SJSA1 (cell line): ENCODE results near the gene GPX5. TPM values are rescaled to one million over a fixed set of nuclear protein-coding genes. Genes with fewer than 3 reads are reported as not detected.
A peak's percentile ranks its signal among the peaks of the same experiment; 100 is the strongest.

Experiments used
- DNase-seq, 2 experiments: peaks; one replicate each; pipeline ENCODE4 v3.0.0-alpha.2; 2015 to 2020; ENCODE audit warnings: low spot score in 2 of 2, low read depth in 1 of 2
- H3K27ac ChIP-seq: fragments of 250-450 bp; sonication (Bioruptor Pico); 2 replicates; pipeline ENCODE4 v1.5.1; 2020; ENCODE audit warnings: mild to moderate bottlenecking, moderate library complexity
- H3K27me3 ChIP-seq: fragments of 250-450 bp; sonication (Bioruptor Pico); replicated peaks from 2 replicates; pipeline ENCODE4 v1.5.1; 2020; ENCODE audit warnings: mild to moderate bottlenecking, moderate library complexity
- H3K36me3 ChIP-seq: fragments of 250-450 bp; sonication (Bioruptor Pico); 2 replicates; pipeline ENCODE4 v1.5.1; 2020; ENCODE audit warnings: mild to moderate bottlenecking
- H3K4me1 ChIP-seq: fragments of 250-450 bp; sonication (Bioruptor Pico); replicated peaks from 2 replicates; pipeline ENCODE4 v1.6.1; 2021; ENCODE audit warnings: mild to moderate bottlenecking
- H3K4me3 ChIP-seq: fragments of 250-450 bp; sonication (Bioruptor Pico); 2 replicates; pipeline ENCODE4 v1.5.1; 2020; ENCODE audit warnings: mild to moderate bottlenecking
- H3K9me3 ChIP-seq: fragments of 250-450 bp; sonication (Bioruptor Pico); replicated peaks from 2 replicates; pipeline ENCODE4 v1.5.1; 2020; ENCODE audit warnings: mild to moderate bottlenecking
- total RNA-seq: library from RNA; depleted of rRNA; stranded (reverse); fragments of >200 nt; shearing (Covaris generic); gene quantifications from 2 replicates; pipeline ENCODE4 v1.2.3, GENCODE V29; 2014; rRNA removed

GPX5 gene, protein sequence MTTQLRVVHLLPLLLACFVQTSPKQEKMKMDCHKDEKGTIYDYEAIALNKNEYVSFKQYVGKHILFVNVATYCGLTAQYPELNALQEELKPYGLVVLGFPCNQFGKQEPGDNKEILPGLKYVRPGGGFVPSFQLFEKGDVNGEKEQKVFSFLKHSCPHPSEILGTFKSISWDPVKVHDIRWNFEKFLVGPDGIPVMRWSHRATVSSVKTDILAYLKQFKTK
- total RNA-seq = not detected in 2 replicates

DNA sequence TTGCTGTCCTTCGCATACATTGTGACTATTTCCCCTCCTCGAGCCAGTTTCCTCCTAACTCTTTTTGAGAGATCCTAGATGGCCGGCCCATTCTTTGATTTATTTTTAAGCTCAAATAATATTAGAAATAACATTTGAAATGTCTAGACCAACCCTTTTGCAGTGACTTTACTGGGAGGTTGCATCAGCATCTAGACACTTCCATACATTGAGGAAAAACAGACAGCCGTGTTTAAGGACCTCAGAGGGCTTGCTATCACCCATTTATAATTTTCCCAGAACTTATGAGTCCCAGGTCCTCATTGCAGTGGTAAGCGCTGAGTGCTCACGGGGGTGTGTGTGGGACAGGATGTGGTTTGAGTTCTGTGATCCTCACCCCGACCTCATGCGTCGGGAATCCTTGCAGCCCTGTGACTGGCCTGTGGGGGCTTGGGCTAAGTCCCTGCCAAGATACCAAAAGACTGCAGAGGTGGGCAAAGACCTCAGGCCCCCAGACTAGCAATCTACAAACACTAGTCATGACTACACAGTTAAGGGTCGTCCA is at the start of gene GPX5:
TSS of gene GPX5 (plus strand) at position 386 of the 544 bp plus-strand sequence. CDS start at position 519, 133 bp downstream.
- H3K27me3 ChIP-seq = peaks cover 15% of the 10 kb centered on the region
- H3K4me1 ChIP-seq = no peaks in the 10 kb centered on the region
- H3K4me3 ChIP-seq = no peak within 1 kb of the TSS
- H3K27ac ChIP-seq = no peak within 1 kb of the TSS
- no peak for DNase-seq
- no peaks in the 10 kb centered on the region for H3K9me3 ChIP-seq
- H3K36me3 ChIP-seq = no peaks in the 10 kb centered on the region

DNA sequence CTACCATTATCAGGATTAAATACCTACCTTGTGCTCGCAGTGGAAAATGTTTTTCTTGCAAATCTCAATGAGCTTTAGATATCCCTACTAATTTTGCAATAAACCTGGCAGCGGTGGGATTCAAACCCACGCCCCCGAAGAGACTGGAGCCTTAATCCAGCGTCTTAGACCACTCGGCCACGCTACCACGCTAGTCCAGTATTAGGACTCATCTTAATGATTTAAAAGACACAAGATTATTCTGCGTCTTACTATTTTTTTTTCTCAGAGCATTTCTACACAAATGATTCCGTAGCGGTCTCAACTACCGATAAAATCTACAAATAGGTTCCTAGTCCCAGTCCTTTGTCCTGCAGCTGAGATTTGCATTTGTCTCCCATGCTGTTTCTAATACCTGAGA is 47.2 kb upstream of the GPX5 start:
- Histone ChIP-seq H3K4me1 (no peaks in the 10 kb centered on the region), H3K4me3 (no peak overlapping the region), H3K9me3 (no peaks in the 10 kb centered on the region), H3K27me3 (peaks cover 33% of the 10 kb centered on the region), H3K27ac (no peak overlapping the region), H3K36me3 (no peaks in the 10 kb centered on the region)
- DNase-seq = no peak

DNA sequence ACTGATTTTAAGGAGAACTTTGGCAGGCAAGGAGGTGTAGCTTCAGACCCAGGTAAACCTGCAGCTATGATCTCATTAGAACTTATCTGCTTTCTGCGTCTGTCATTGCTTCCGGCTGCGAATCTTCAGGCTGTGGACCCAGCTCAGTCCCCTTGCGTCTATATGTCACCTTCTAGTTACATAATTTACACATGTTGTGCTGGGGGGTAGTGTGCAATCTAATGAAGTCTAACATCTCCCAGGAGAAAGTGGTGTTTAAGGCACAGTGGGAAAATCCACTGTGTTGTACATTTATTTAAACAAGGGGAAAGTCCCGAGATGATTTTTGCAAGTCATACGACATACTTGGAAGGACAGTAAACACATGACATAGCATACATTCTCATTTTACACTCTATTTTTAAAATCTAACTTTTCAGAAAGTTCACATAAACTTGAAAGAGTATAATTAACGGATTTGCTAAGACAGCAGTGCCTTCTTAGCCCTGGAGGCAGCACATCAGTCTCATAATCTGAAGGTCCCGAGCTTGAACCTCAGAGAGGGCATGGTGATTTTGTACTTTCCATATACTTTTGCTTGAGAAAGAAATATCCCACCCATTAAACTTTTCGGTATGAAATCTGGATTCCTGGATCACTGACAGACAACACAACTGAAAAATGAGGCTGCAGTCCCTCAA is 45.3 kb upstream of the GPX5 start:
- H3K27ac ChIP-seq = no peak overlapping the region
- no peak overlapping the region for H3K4me3 ChIP-seq
- H3K4me1 ChIP-seq = no peaks in the 10 kb centered on the region
- H3K27me3 ChIP-seq = peaks cover 30% of the 10 kb centered on the region
- DNase-seq = no peak
- H3K9me3 ChIP-seq = no peaks in the 10 kb centered on the region
- H3K36me3 ChIP-seq = no peaks in the 10 kb centered on the region

DNA sequence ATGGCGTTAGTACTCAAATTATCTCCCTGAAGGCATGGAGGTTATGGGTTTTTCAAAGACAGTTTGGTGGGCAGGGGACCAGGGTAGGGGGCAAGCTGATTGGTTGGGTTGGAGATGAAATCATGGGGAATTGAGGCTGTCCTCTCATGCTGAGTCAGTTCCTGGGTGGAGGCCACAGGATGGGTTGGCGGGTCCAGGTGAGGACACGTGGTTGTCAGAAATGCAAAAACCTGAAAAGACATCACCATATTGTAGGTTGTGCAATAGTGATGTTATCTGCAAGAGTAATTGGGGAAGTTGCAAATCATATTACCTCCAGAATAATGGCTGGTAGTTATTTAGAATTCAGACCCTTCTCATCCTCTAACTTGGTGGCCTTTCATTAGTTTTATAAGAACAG is 40.2 kb upstream of the GPX5 start:
- no peaks in the 10 kb centered on the region for H3K4me1 ChIP-seq
- H3K27me3 ChIP-seq = peaks cover 10% of the 10 kb centered on the region
- H3K9me3 ChIP-seq = no peaks in the 10 kb centered on the region
- H3K36me3 ChIP-seq = no peaks in the 10 kb centered on the region
- no peak for DNase-seq
- no peak overlapping the region for H3K27ac ChIP-seq
- no peak overlapping the region for H3K4me3 ChIP-seq

DNA sequence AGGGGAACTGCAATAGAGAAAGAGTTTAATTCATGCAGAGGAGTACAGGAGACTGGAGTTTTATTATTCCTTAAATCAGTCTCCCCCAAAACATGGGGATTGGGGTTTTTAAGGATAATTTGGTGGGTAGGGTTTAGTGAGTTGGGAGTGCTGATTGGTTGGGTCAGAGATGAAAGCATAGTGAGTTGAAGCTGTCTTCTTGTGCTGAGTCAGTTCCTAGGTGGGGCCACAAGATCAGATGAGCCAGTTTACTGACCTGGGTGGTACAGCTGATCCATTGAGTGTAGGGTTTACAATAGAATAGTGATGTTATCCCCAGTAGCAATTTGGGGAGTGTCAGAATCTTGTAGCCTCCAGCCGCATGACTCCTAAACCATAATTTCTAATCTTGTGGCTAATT is 39.1 kb upstream of the GPX5 start:
- no peaks in the 10 kb centered on the region for H3K4me1 ChIP-seq
- H3K9me3 ChIP-seq = no peaks in the 10 kb centered on the region
- H3K27ac ChIP-seq = no peak overlapping the region
- DNase-seq = no peak
- no peak overlapping the region for H3K4me3 ChIP-seq
- peaks cover 4% of the 10 kb centered on the region; the same call in 1 of the 2 replicates for H3K27me3 ChIP-seq
- no peaks in the 10 kb centered on the region for H3K36me3 ChIP-seq

DNA sequence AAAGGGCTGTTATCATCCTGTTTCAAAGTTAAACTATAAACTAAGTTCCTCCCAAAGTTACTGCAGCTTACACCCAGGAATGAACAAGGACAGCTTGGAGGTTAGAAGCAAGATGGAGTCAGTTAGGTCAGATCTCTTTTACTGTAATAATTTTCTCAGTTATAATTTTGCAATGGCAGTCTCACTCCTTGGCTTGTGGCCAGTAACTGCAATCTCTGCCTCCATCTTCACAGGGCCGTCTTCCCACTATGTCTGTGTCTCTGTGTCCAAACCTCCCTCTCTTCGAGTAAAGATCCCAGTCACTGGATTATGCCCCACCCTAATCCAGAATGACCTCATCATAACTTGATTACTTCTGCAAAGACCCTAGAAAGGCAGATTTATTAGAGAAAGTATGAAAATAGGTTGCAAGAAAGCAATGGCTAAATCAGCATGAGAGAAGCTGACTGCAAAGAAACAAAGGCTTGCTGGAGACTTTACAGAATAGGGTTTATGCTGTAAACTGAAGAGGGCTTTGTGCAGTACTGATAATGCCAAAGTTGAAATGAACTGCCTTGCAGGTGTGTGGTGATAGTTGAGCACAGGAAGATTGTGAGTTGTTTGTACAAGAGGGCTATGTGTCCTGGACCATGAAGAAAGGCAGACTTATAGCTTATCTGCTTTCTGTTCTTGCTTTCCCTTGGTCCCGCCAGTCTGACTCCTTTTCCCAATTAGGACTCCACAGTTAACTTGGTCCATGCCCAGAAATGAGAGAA is 38.5 kb upstream of the GPX5 start:
- Histone ChIP-seq H3K27me3 (peaks cover 4% of the 10 kb centered on the region; the same call in 1 of the 2 replicates), H3K9me3 (no peaks in the 10 kb centered on the region), H3K4me1 (no peaks in the 10 kb centered on the region), H3K4me3 (no peak overlapping the region), H3K27ac (no peak overlapping the region), H3K36me3 (no peaks in the 10 kb centered on the region)
- no peak for DNase-seq

DNA sequence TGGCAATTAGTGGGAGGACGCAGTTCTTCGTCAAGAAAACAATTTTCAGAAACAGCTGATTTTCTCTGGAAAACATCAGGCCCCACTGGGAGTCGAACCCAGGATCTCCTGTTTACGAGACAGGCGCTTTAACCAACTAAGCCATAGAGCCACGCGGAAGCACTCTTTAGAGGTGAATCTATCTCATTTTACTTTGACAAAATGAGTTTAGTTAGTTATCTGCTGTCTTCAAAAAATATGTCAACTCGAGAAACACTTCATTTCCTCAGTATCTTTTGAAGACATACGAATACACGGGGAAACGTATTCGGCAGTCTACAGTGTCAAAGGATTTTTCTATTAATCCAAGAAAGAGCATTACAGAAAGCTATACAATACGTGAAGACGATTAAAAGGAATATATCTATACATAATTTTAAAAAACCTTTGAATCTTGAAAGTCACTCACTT is 36.7 kb upstream of the GPX5 start:
- DNase-seq = peak in 1 of 2 experiments; percentile 8
- peaks cover 4% of the 10 kb centered on the region for H3K27me3 ChIP-seq
- H3K9me3 ChIP-seq = no peaks in the 10 kb centered on the region
- H3K4me3 ChIP-seq = no peak overlapping the region
- no peak overlapping the region for H3K27ac ChIP-seq
- H3K4me1 ChIP-seq = no peaks in the 10 kb centered on the region
- H3K36me3 ChIP-seq = no peaks in the 10 kb centered on the region

DNA sequence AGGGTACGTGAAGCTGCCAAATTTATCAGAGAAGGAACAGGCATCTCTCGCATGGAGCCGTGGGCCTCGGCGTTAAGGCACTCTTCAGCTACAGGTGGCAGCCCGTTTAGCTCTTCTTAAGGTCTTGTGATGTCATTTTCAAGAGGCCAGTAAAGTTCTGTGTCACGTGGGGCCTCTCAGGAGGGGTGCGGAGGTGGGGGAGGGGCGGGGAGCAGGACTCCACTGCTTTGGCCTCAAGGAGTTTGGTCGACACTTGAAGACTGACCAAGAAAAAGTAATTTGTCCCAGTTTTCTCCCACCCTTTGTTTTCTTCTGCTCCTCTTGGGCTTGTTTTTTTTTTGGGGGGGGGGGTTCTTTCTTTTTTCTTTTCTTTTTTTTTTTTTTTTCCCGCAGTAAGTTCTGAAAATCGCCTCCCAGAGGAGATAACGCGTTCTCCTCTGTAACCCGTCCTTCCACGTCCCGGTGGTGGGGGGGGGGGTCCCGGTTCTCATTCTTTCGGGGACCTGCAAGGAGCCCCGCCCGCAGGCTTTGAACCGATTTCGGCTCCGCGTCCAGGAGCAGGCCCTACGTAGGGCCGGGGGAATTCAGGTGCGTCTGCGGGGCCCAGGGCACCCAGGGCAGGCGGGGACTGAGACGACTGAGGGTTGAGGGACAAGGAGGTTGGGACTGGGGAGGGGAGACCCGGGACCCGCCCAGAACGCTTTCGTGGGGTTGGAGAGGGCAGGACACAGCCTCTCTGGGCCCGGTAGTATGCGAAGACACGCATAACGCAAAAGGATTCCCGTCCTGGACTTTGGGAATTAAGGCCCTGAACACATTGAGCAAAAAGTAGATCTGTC is 36.1 kb upstream of the GPX5 start:
- DNase-seq = no peak
- no peak overlapping the region for H3K27ac ChIP-seq

DNA sequence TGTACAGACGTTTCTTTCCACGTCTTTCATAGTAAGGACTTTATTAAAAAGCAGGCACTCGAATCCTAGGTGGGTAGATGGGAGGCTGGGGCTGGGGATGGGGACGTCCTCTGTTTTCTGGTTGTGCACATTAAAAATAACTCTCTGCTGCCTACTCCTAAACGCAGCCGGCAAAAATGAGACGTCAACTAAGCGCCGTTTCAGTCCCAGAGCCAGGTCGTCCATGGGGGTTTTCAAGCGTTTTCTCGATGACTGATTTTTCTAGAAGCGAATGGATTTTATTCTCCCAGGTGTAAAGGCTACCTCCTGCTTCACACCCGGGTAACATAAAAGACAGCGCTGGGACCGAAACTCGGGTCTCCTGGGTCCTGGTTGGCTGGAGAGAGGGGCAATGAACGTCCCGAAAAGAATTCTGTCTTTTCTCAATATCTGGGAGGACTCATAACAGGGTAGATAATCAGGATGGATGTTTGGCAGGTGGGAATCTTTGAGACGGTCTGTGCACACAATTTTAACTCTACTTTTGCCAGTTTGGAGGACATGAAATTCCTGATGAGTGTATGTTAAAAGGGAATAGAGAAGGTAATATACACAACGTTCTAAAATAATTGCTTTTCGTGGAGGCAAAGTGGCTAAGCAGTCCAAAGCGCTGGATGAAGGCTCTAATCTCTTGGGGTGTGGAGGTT is 35.3 kb upstream of the GPX5 start:
- no peak for DNase-seq
- peaks cover 4% of the 10 kb centered on the region for H3K27me3 ChIP-seq
- no peaks in the 10 kb centered on the region for H3K4me1 ChIP-seq
- H3K9me3 ChIP-seq = no peaks in the 10 kb centered on the region
- H3K36me3 ChIP-seq = no peaks in the 10 kb centered on the region
- no peak overlapping the region for H3K27ac ChIP-seq
- H3K4me3 ChIP-seq = no peak overlapping the region

More for the DNA sequence above, 36.1 kb upstream of the GPX5 start:
- Histone ChIP-seq H3K4me1 (no peaks in the 10 kb centered on the region), H3K27me3 (peaks cover 4% of the 10 kb centered on the region), H3K4me3 (no peak overlapping the region), H3K9me3 (no peaks in the 10 kb centered on the region), H3K36me3 (no peaks in the 10 kb centered on the region)

DNA sequence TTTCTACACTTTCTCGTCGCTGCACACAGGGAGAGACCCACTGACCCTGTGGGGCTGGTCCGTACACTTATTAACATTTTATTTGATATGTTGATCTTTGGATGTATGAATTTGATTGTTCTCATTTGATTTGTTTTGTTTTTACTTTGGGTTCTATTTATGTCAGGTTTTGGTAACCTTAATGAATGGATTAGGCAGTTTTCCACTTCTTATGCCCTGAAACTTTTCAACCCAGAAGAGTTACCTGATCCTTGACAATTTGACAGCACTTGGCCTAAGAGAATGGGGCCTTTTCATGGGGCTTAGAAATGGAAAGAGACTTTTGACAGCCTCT is 33.7 kb upstream of the GPX5 start:
- Histone ChIP-seq H3K27me3 (peaks cover 4% of the 10 kb centered on the region), H3K9me3 (no peaks in the 10 kb centered on the region), H3K4me3 (no peak overlapping the region), H3K36me3 (no peaks in the 10 kb centered on the region), H3K4me1 (no peaks in the 10 kb centered on the region), H3K27ac (no peak overlapping the region)
- DNase-seq = no peak

DNA sequence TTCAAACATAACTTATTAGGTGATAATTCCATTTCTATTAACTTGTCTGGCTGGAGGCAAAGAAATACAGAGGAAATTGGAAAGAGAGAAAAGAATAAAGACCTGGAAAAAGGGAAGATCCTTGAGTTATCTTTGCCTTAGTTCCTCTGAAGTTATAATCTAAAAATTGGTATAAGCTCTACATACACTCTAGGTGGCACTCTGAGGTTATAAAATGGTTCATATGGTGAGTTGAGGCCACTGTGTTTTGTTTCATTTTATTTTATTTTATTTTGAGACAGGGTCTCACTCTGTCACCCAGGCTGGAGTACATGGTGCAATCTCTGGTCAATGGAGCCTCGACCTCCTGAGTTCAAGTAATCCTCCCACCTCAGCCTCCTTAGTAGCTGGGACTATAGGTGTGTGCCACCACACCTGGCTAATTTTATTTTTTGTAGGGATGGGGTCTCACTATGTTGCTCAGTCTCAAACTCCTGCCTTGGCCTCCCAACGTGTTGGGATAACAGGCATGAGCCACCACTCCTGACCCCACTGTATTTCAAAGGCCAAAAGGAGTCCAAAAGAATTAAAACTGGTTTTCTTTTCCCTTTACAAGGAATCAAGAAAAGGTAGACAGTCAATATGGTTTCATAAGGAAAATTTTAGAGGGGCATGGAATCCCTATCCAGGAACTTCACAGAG is 29.4 kb upstream of the GPX5 start:
- DNase-seq = no peak
- Histone ChIP-seq H3K36me3 (no peaks in the 10 kb centered on the region), H3K9me3 (no peaks in the 10 kb centered on the region), H3K4me3 (no peak overlapping the region), H3K27me3 (no peaks in the 10 kb centered on the region; the same call in 1 of the 2 replicates), H3K27ac (no peak overlapping the region), H3K4me1 (no peaks in the 10 kb centered on the region)

DNA sequence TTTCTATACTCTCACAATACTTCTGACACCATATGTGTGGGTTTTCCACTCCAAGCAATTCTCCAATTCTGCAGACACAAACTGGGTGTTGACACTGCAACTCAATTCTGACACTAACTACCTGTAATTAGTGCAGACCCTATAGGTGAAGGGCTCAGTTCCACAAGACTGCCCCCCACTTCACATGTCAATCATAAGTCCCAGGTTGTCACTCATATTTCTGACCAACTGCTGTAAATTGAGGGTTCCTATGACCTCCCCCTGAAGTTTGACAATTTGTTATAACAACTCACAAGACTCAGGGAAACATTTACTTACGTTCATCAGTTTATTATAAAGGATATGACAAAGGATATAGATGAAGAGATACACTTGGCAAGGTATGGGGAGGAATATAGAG is 28.4 kb upstream of the GPX5 start:
- Histone ChIP-seq H3K27me3 (no peaks in the 10 kb centered on the region; the same call in 1 of the 2 replicates), H3K9me3 (no peaks in the 10 kb centered on the region), H3K4me1 (no peaks in the 10 kb centered on the region), H3K4me3 (no peak overlapping the region), H3K36me3 (no peaks in the 10 kb centered on the region), H3K27ac (no peak overlapping the region)
- no peak for DNase-seq
